ENCODE results near the gene PLXNA4.

PLXNA4 gene

GRCh38 chr7:132150711-132151110 is 425.6 kb downstream of the PLXNA4 start:
- Histone ChIP-seq H3K27me3 (ENCODE audit: control insufficient read depth, insufficient read depth, low read length) (no peaks in the 10 kb centered on the region), H3K9me3 (ENCODE audit: control insufficient read depth, insufficient read depth, low read length) (no peaks in the 10 kb centered on the region), H3K36me3 (ENCODE audit: control insufficient read depth, insufficient read depth, low read length) (no peaks in the 10 kb centered on the region), H3K9ac (ENCODE audit: low read depth, low read length) (no peak overlapping the region), H3K4me3 (ENCODE audit: low read depth, low read length) (no peak overlapping the region), H3K4me1 (ENCODE audit: control insufficient read depth, insufficient read depth, low read length) (peaks cover 2% of the 10 kb centered on the region)

- no peak overlapping the region for H3K4me3 ChIP-seq (ENCODE audit: low read depth, low read length)
- no peaks in the 10 kb centered on the region for H3K27me3 ChIP-seq (ENCODE audit: control insufficient read depth, insufficient read depth, low read length)
- H3K9me3 ChIP-seq (ENCODE audit: control insufficient read depth, insufficient read depth, low read length) = no peaks in the 10 kb centered on the region
- no peak overlapping the region for H3K9ac ChIP-seq (ENCODE audit: low read depth, low read length)
- no peaks in the 10 kb centered on the region for H3K36me3 ChIP-seq (ENCODE audit: control insufficient read depth, insufficient read depth, low read length)
- H3K4me1 ChIP-seq (ENCODE audit: control insufficient read depth, insufficient read depth, low read length) = no peaks in the 10 kb centered on the region
These were observed 426.6 kb downstream of the PLXNA4 start for GRCh38 chr7:132149436-132150304.

- Histone ChIP-seq H3K9ac (ENCODE audit: low read depth, low read length) (no peak overlapping the region), H3K36me3 (ENCODE audit: control insufficient read depth, insufficient read depth, low read length) (no peaks in the 10 kb centered on the region), H3K27me3 (ENCODE audit: control insufficient read depth, insufficient read depth, low read length) (no peaks in the 10 kb centered on the region), H3K9me3 (ENCODE audit: control insufficient read depth, insufficient read depth, low read length) (no peaks in the 10 kb centered on the region), H3K4me1 (ENCODE audit: control insufficient read depth, insufficient read depth, low read length) (no peaks in the 10 kb centered on the region), H3K4me3 (ENCODE audit: low read depth, low read length) (no peak overlapping the region)
These were observed 427.4 kb downstream of the PLXNA4 start for GRCh38 chr7:132148876-132149275.

GRCh38 chr7:132145466-132145865 is 430.8 kb downstream of the PLXNA4 start:
- H3K4me1 ChIP-seq (ENCODE audit: control insufficient read depth, insufficient read depth, low read length) = peaks cover 10% of the 10 kb centered on the region
- H3K9ac ChIP-seq (ENCODE audit: low read depth, low read length) = no peak overlapping the region
- no peaks in the 10 kb centered on the region for H3K36me3 ChIP-seq (ENCODE audit: control insufficient read depth, insufficient read depth, low read length)
- H3K9me3 ChIP-seq (ENCODE audit: control insufficient read depth, insufficient read depth, low read length) = no peaks in the 10 kb centered on the region
- H3K4me3 ChIP-seq (ENCODE audit: low read depth, low read length) = no peak overlapping the region
- no peaks in the 10 kb centered on the region for H3K27me3 ChIP-seq (ENCODE audit: control insufficient read depth, insufficient read depth, low read length)

GRCh38 chr7:132145063-132145462 is 431.2 kb downstream of the PLXNA4 start:
- peaks cover 10% of the 10 kb centered on the region for H3K4me1 ChIP-seq (ENCODE audit: control insufficient read depth, insufficient read depth, low read length)
- no peaks in the 10 kb centered on the region for H3K36me3 ChIP-seq (ENCODE audit: control insufficient read depth, insufficient read depth, low read length)
- no peaks in the 10 kb centered on the region for H3K9me3 ChIP-seq (ENCODE audit: control insufficient read depth, insufficient read depth, low read length)
- no peak overlapping the region for H3K4me3 ChIP-seq (ENCODE audit: low read depth, low read length)
- H3K27me3 ChIP-seq (ENCODE audit: control insufficient read depth, insufficient read depth, low read length) = no peaks in the 10 kb centered on the region
- H3K9ac ChIP-seq (ENCODE audit: low read depth, low read length) = no peak overlapping the region

GRCh38 chr7:132142006-132142405 is 434.3 kb downstream of the PLXNA4 start:
- no peaks in the 10 kb centered on the region for H3K9me3 ChIP-seq (ENCODE audit: control insufficient read depth, insufficient read depth, low read length)
- H3K4me3 ChIP-seq (ENCODE audit: low read depth, low read length) = no peak overlapping the region
- no peaks in the 10 kb centered on the region for H3K36me3 ChIP-seq (ENCODE audit: control insufficient read depth, insufficient read depth, low read length)
- peaks cover 10% of the 10 kb centered on the region for H3K4me1 ChIP-seq (ENCODE audit: control insufficient read depth, insufficient read depth, low read length)
- no peaks in the 10 kb centered on the region for H3K27me3 ChIP-seq (ENCODE audit: control insufficient read depth, insufficient read depth, low read length)
- H3K9ac ChIP-seq (ENCODE audit: low read depth, low read length) = no peak overlapping the region

GRCh38 chr7:132141109-132141508 is 435.2 kb downstream of the PLXNA4 start:
- H3K9me3 ChIP-seq (ENCODE audit: control insufficient read depth, insufficient read depth, low read length) = no peaks in the 10 kb centered on the region
- no peaks in the 10 kb centered on the region for H3K36me3 ChIP-seq (ENCODE audit: control insufficient read depth, insufficient read depth, low read length)
- H3K27me3 ChIP-seq (ENCODE audit: control insufficient read depth, insufficient read depth, low read length) = no peaks in the 10 kb centered on the region
- peaks cover 10% of the 10 kb centered on the region for H3K4me1 ChIP-seq (ENCODE audit: control insufficient read depth, insufficient read depth, low read length)
- H3K9ac ChIP-seq (ENCODE audit: low read depth, low read length) = no peak overlapping the region
- no peak overlapping the region for H3K4me3 ChIP-seq (ENCODE audit: low read depth, low read length)

- Histone ChIP-seq H3K9me3 (ENCODE audit: control insufficient read depth, insufficient read depth, low read length) (no peaks in the 10 kb centered on the region), H3K27me3 (ENCODE audit: control insufficient read depth, insufficient read depth, low read length) (no peaks in the 10 kb centered on the region), H3K36me3 (ENCODE audit: control insufficient read depth, insufficient read depth, low read length) (no peaks in the 10 kb centered on the region), H3K4me1 (ENCODE audit: control insufficient read depth, insufficient read depth, low read length) (peaks cover 10% of the 10 kb centered on the region), H3K9ac (ENCODE audit: low read depth, low read length) (no peak overlapping the region), H3K4me3 (ENCODE audit: low read depth, low read length) (no peak overlapping the region)
These were observed 435.9 kb downstream of the PLXNA4 start for GRCh38 chr7:132140341-132140740.

- peaks cover 12% of the 10 kb centered on the region for H3K4me1 ChIP-seq (ENCODE audit: control insufficient read depth, insufficient read depth, low read length)
- no peaks in the 10 kb centered on the region for H3K36me3 ChIP-seq (ENCODE audit: control insufficient read depth, insufficient read depth, low read length)
- H3K9me3 ChIP-seq (ENCODE audit: control insufficient read depth, insufficient read depth, low read length) = no peaks in the 10 kb centered on the region
- no peak overlapping the region for H3K9ac ChIP-seq (ENCODE audit: low read depth, low read length)
- no peaks in the 10 kb centered on the region for H3K27me3 ChIP-seq (ENCODE audit: control insufficient read depth, insufficient read depth, low read length)
- no peak overlapping the region for H3K4me3 ChIP-seq (ENCODE audit: low read depth, low read length)
These were observed 437.5 kb downstream of the PLXNA4 start for GRCh38 chr7:132138817-132139216.

GRCh38 chr7:132137681-132138080 is 438.6 kb downstream of the PLXNA4 start:
- no peak overlapping the region for H3K4me3 ChIP-seq (ENCODE audit: low read depth, low read length)
- H3K36me3 ChIP-seq (ENCODE audit: control insufficient read depth, insufficient read depth, low read length) = no peaks in the 10 kb centered on the region

GRCh38 chr7:132135746-132136385 is 440.4 kb downstream of the PLXNA4 start:
- no peak overlapping the region for H3K4me3 ChIP-seq (ENCODE audit: low read depth, low read length)
- no peaks in the 10 kb centered on the region for H3K9me3 ChIP-seq (ENCODE audit: control insufficient read depth, insufficient read depth, low read length)
- peaks cover 4% of the 10 kb centered on the region for H3K4me1 ChIP-seq (ENCODE audit: control insufficient read depth, insufficient read depth, low read length)
- no peaks in the 10 kb centered on the region for H3K27me3 ChIP-seq (ENCODE audit: control insufficient read depth, insufficient read depth, low read length)
- no peaks in the 10 kb centered on the region for H3K36me3 ChIP-seq (ENCODE audit: control insufficient read depth, insufficient read depth, low read length)
- H3K9ac ChIP-seq (ENCODE audit: low read depth, low read length) = no peak overlapping the region

More at GRCh38 chr7:132137681-132138080, 438.6 kb downstream of the PLXNA4 start:
- Histone ChIP-seq H3K27me3 (ENCODE audit: control insufficient read depth, insufficient read depth, low read length) (no peaks in the 10 kb centered on the region), H3K4me1 (ENCODE audit: control insufficient read depth, insufficient read depth, low read length) (peaks cover 8% of the 10 kb centered on the region), H3K9ac (ENCODE audit: low read depth, low read length) (no peak overlapping the region), H3K9me3 (ENCODE audit: control insufficient read depth, insufficient read depth, low read length) (no peaks in the 10 kb centered on the region)
